HG02884 (cell line): ENCODE results near the gene ECHDC1.
A peak's percentile ranks its signal among the peaks of the same experiment; 100 is the strongest.
"Not testable (repeated sequence)": the region's sequence is repeated elsewhere in the genome, so short reads cannot be mapped to it uniquely, and the experiment has no call there.

Experiments
- ATAC-seq: cut with Tn5 transposase; IDR thresholded peaks from one replicate; pipeline ENCODE4 v1.9.1; 2021; ENCODE audit warnings: mild to moderate bottlenecking, moderate library complexity; ENCODE audit not compliant: unreplicated experiment

Gene ECHDC1

GRCh38 chr6:127342946-127343808 lies at the start of gene ECHDC1:
Gene ECHDC1, minus strand, starts transcription at chr6:127343609. Its CDS starts 12,581 bp downstream, at chr6:127331028.
- peak; percentile 63 for ATAC-seq

GRCh38 chr6:127392301-127392700 lies 48.9 kb upstream of the ECHDC1 start:
- no peak for ATAC-seq

- ATAC-seq, result no peak
Measured at GRCh38 chr6:127391094-127391953, 47.9 kb upstream of the ECHDC1 start.

GRCh38 chr6:127389706-127390105 lies 46.3 kb upstream of the ECHDC1 start:
- no peak for ATAC-seq

- ATAC-seq, result no peak
Measured at GRCh38 chr6:127385668-127386430, 42.4 kb upstream of the ECHDC1 start.

- not testable (repeated sequence) for ATAC-seq
Measured at GRCh38 chr6:127384848-127385247, 41.4 kb upstream of the ECHDC1 start.

GRCh38 chr6:127383988-127384387 lies 40.6 kb upstream of the ECHDC1 start:
- ATAC-seq, result no peak

- ATAC-seq, result no peak
Measured at GRCh38 chr6:127382413-127382812, 39.0 kb upstream of the ECHDC1 start.

GRCh38 chr6:127381384-127381783 lies 38.0 kb upstream of the ECHDC1 start:
- no peak for ATAC-seq

GRCh38 chr6:127376685-127377084 lies 33.3 kb upstream of the ECHDC1 start:
- ATAC-seq, result no peak

- ATAC-seq, result no peak
Measured at GRCh38 chr6:127367023-127367375, 23.6 kb upstream of the ECHDC1 start.

- no peak for ATAC-seq
Measured at GRCh38 chr6:127366282-127367022, 23.0 kb upstream of the ECHDC1 start.

- no peak for ATAC-seq
Measured at GRCh38 chr6:127365874-127366273, 22.5 kb upstream of the ECHDC1 start.

- ATAC-seq, result no peak
Measured at GRCh38 chr6:127352524-127352923, 9.1 kb upstream of the ECHDC1 start.

GRCh38 chr6:127349980-127350379 lies 6.6 kb upstream of the ECHDC1 start:
- ATAC-seq, result no peak

- ATAC-seq, result no peak
Measured at GRCh38 chr6:127348028-127348661, 4.7 kb upstream of the ECHDC1 start.

- ATAC-seq, result no peak
Measured at GRCh38 chr6:127347178-127347577, 3.8 kb upstream of the ECHDC1 start.

GRCh38 chr6:127345521-127345920 lies 2.1 kb upstream of the ECHDC1 start:
- ATAC-seq, result no peak

GRCh38 chr6:127343809-127344659 lies 625 bp upstream of the ECHDC1 start:
- no peak for ATAC-seq
